Measurements from ENCODE around the gene TBCA. TPM values are rescaled to one million over a fixed set of nuclear protein-coding genes. Genes with fewer than 3 reads are reported as not detected.

TBCA gene
- total RNA-seq, 4 donors from 2014 or later: 81.5 to 170 (median 119) TPM

- DNase-seq (ENCODE audit: low spot score) (no peak), ATAC-seq (ENCODE audit: low FRiP score) (no peak)
- TF ChIP-seq CTCF (IDR thresholded peaks at IDR 0.05): no peak
Observed at GRCh38 chr5:77641397-77641943, 134.7 kb downstream of the TBCA start.

Other genes with a start within 250 kb of the TBCA start
- gene OTP, start 137.6 kb downstream of the TBCA start, total RNA-seq: not detected

Data from omental fat pad (tissue), 4 donors.